Measurements from ENCODE around the gene TXNDC16.

The TXNDC16 gene

DNA sequence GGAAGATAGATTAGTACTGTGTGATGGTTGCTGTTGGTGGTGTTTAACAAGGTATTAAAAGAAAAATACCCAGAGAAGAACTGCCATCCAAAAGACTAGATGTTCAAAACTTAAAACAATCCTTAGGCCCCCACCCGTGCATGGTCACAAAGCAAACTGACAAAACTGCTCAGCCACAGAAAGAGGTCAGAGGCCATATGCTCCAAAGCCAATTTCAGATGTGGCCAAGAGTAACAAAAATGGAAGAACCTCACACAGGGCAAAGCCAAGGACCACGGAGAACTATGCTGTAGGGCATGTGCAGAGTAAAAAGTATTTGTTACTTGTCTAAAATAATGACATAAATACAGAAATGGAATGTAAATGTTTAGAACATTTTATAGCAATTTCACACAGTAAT lies 5.3 kb downstream of the TXNDC16 start:
- no peak for DNase-seq (ENCODE audit: low read depth, low spot score)
- ChIA-PET CTCF (no interaction called here), POLR2A (interaction anchor here (0.6 kb wide), 1 partner anchor 9 kb away, joined by 3 read pairs; no protein-coding TSS in a partner anchor)
- TF ChIP-seq, protein P1, sequence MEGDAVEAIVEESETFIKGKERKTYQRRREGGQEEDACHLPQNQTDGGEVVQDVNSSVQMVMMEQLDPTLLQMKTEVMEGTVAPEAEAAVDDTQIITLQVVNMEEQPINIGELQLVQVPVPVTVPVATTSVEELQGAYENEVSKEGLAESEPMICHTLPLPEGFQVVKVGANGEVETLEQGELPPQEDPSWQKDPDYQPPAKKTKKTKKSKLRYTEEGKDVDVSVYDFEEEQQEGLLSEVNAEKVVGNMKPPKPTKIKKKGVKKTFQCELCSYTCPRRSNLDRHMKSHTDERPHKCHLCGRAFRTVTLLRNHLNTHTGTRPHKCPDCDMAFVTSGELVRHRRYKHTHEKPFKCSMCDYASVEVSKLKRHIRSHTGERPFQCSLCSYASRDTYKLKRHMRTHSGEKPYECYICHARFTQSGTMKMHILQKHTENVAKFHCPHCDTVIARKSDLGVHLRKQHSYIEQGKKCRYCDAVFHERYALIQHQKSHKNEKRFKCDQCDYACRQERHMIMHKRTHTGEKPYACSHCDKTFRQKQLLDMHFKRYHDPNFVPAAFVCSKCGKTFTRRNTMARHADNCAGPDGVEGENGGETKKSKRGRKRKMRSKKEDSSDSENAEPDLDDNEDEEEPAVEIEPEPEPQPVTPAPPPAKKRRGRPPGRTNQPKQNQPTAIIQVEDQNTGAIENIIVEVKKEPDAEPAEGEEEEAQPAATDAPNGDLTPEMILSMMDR (IDR thresholded peaks at IDR 0.05; ENCODE audit: insufficient read depth, low read length, missing control alignments): no peak
- H3K4me3 ChIP-seq (ENCODE audit: low read depth, low read length): no peak overlapping the region

DNA sequence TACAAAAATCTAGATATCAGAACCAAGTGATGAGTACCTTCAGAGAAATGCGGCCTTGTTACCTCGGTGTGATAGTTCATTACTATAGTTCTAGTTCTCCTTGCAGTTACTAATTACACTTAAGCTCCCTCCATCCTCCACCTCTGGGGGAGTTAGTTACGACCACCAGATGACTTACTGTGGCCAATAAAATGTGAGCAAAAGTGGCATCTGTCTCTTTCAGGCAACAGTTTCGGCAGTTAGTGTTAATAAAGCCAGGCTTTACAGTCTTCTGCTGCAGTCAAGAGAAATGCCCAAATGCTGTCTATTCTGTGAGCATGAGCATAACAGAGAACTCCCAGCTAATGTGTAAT lies 6.0 kb downstream of the TXNDC16 start:
- TF ChIP-seq, protein P1 (IDR thresholded peaks at IDR 0.05; ENCODE audit: insufficient read depth, low read length, missing control alignments): no peak
- H3K4me3 ChIP-seq (ENCODE audit: low read depth, low read length): no peak overlapping the region
- ChIA-PET CTCF (no interaction called here), POLR2A (no interaction called here)
- no peak for DNase-seq (ENCODE audit: low read depth, low spot score)

DNA sequence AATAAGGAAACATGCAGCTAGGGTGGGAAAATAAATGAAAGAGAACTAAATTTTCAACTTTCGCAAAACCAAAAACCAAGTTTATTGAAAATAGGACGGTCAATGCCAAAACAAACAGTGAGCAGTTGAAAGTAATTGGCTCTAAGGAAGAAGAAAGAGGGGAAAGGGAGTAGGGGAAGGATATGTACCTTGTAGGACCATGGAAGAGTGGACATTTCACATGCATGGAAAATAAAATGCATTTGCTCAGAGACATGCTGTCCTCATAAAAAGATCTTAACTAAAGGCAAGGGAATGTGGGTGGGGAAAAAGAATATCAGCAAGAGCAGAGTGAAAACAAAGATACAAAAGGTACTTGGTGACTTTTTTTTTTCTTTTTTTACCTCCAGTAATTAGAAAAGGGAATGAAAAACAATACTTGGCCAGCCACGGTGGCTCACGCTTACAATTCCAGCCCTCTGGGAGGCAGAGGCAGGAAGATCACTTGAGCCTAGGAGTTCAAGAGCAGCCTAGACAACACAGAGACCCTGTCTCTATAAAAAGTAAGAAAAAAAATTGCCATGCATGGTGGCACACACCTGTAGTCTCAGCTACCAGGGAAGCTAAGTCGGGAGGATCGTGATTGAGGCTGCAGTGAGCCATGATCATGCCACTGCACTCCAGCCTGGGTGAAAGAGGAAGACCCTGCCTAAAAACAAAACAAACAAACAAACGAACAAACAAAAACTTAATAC lies 6.6 kb downstream of the TXNDC16 start:
- TF ChIP-seq, protein P1 (IDR thresholded peaks at IDR 0.05; ENCODE audit: insufficient read depth, low read length, missing control alignments): no peak
- CTCF ChIA-PET: no interaction called here
- POLR2A ChIA-PET: no interaction called here
- DNase-seq (ENCODE audit: low read depth, low spot score): no peak
- H3K4me3 ChIP-seq (ENCODE audit: low read depth, low read length): no peak overlapping the region

DNA sequence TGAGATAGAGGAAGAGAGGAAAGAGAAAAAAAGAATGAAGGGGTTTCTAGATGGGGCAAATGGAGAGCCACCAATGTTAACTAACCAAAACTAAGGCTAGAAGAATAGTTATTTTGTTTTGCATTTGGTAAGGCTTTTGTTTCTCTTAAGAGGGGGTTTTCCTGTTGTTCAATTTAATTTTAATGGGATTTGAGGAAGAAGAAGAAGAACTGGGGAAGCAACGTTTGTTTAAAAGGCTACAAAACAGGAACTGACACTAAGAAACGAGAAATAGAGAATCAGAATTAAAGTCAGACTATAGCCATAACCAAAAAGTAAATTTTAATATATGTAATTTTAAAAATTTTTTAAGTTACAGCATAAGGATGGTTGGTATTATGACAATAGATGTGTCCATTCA lies 13.7 kb downstream of the TXNDC16 start:
- no peak overlapping the region for H3K4me3 ChIP-seq (ENCODE audit: low read depth, low read length)
- TF ChIP-seq, protein P1 (IDR thresholded peaks at IDR 0.05; ENCODE audit: insufficient read depth, low read length, missing control alignments): no peak
- ChIA-PET CTCF (no interaction called here), POLR2A (no interaction called here)
- no peak for DNase-seq (ENCODE audit: low read depth, low spot score)

DNA sequence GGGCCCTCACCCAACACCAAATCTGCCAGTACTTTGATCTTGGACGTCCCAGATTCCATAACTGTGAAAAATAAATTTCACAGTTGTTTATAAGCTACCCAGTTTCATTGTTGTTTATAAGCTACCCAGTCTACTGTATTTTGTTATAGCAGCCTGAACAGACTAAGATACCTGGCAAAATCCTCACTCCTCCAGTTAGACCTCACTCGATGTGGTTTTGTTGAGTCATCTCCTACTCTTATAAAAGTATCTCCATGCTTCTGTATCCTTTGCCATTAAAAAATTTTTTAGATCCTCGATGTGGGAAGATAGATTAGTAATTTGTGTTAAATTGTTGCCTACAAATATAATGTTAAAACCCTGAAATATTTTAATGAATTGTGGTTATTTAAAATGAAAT lies 16.0 kb downstream of the TXNDC16 start:
- no peak for DNase-seq (ENCODE audit: low read depth, low spot score)
- POLR2A ChIA-PET: no interaction called here
- no peak overlapping the region for H3K4me3 ChIP-seq (ENCODE audit: low read depth, low read length)
- TF ChIP-seq, protein P1 (IDR thresholded peaks at IDR 0.05; ENCODE audit: insufficient read depth, low read length, missing control alignments): no peak
- CTCF ChIA-PET: interaction anchor here (0.6 to 2.2 kb wide), 2 partner anchors 15 to 59 kb away, joined by 3 to 8 read pairs; partner anchors contain the start of genes GPR137C and TXNDC16

DNA sequence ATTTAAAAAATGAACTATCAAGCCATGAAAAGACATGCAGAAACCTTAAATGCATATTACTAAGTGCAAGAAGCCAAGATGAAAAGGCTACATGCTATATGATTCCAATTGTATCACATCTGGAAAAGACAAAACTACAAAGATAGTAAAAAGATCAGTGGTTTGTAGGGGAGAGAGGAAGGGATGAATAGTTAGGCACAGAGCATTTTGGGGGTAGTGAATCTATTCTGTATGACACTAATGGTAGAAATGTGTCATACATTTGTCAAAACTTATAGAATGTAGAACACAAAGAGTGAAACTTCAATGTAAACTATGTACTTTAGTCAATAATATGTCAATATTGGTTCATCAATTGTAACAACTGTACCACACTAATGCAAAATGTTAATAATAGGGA lies 20.8 kb downstream of the TXNDC16 start:
- no peak overlapping the region for H3K4me3 ChIP-seq (ENCODE audit: low read depth, low read length)
- TF ChIP-seq, protein P1 (IDR thresholded peaks at IDR 0.05; ENCODE audit: insufficient read depth, low read length, missing control alignments): no peak
- DNase-seq (ENCODE audit: low read depth, low spot score): no peak
- POLR2A ChIA-PET: no interaction called here
- CTCF ChIA-PET: no interaction called here
